K562 (cell line): Measurements from ENCODE around the gene BEST3. TPM values are rescaled to one million over a fixed set of nuclear protein-coding genes. Genes with fewer than 3 reads are reported as not detected.

Experiments used
- ATAC-seq: fragments of 200-7000 bp; cut with Tn5 transposase; 3 replicates; pipeline ENCODE4 v1.9.1; 2020; ENCODE audit warnings: moderate library complexity
- BruUV-seq: library from RNA; stranded (reverse); fragments of 400-500 nt; replicated peaks from 2 replicates; lab custom pipeline; 2021; lab: Mats Ljungman, UMichigan
- CTCF ChIA-PET: fragments of 300-600 bp; formaldehyde crosslinking; extraction: SDS; loops from one replicate; lab custom pipeline; 2021; ENCODE audit warnings: low intra/inter-chr PET ratio; lab: Yijun Ruan, JAX
- POLR2A ChIA-PET: fragments of 300-600, 350-650 bp; sonication (Branson Sonifier 250); formaldehyde crosslinking; extraction: SDS; loops from one replicate; lab custom pipeline; 2021; ENCODE audit warnings: antibody characterized with exemption, inconsistent platforms; lab: Yijun Ruan, JAX
- DNase-seq, 4 experiments: peaks; one replicate each; pipeline versions ENCODE4 v3.0.0 to v3.0.0-alpha.2; 2011 to 2018; ENCODE audit warnings: low spot score in 3 of 4, mixed read lengths in 3 of 4; ENCODE audit errors: extremely low read depth in 1 of 4
- FAIRE-seq: peaks from 2 replicates; lab custom pipeline; 2011; peaks lifted over from hg19 to GRCh38; lab: Jason Lieb, UNC
- H2AFZ ChIP-seq: 2 replicates; pipeline ENCODE4 v1.6.0; 2011; ENCODE audit warnings: low read depth, low read length, control low read depth, inconsistent platforms
- H3K27ac ChIP-seq: fragments of 200-600 bp; 3 replicates; pipeline ENCODE4 v1.8.0; 2011; ENCODE audit warnings: low read depth, mild to moderate bottlenecking, control low read depth, inconsistent platforms, low read length, moderate library complexity, mixed read lengths; ENCODE audit errors: extremely low read depth
- H3K27me3 ChIP-seq, 2 experiments: fragments of 300-600 bp in 1 of 2; 2 replicates in 1 of 2; 3 replicates in 1 of 2; pipeline versions ENCODE4 v1.6.0 to v1.8.0; 2011; ENCODE audit warnings: inconsistent platforms in 2 of 2, low read length in 2 of 2, mild to moderate bottlenecking in 1 of 2, mixed read lengths in 1 of 2, moderate library complexity in 1 of 2; ENCODE audit not compliant: control insufficient read depth in 2 of 2, insufficient read depth in 2 of 2
- H3K36me3 ChIP-seq: fragments of 300-600 bp; 3 replicates; pipeline ENCODE4 v1.8.0; 2011; ENCODE audit warnings: mild to moderate bottlenecking, low read length, inconsistent platforms; ENCODE audit not compliant: control insufficient read depth, insufficient read depth
- H3K4me1 ChIP-seq, 2 experiments: fragments of 200-600 bp in 1 of 2; replicated peaks in 1 of 2; 2 replicates in 1 of 2; 3 replicates in 1 of 2; pipeline versions ENCODE4 v1.5.1 to v1.8.0; 2011; ENCODE audit warnings: inconsistent platforms in 2 of 2, low read length in 2 of 2, mild to moderate bottlenecking in 1 of 2, mixed read lengths in 1 of 2, moderate library complexity in 1 of 2; ENCODE audit not compliant: control insufficient read depth in 2 of 2, insufficient read depth in 2 of 2
- H3K4me2 ChIP-seq: 2 replicates; pipeline ENCODE4 v1.6.1; 2011; ENCODE audit warnings: low read length, control low read depth, inconsistent platforms, mixed read lengths; ENCODE audit not compliant: insufficient read depth
- H3K4me3 ChIP-seq: fragments of 200-600 bp; sonication (generic), shearing (Covaris generic); 2 replicates; pipeline ENCODE4 v1.5.1; 2016; ENCODE audit warnings: control low read depth, inconsistent platforms
- H3K79me2 ChIP-seq: fragments of 200-600 bp; 3 replicates; pipeline ENCODE4 v1.8.0; 2011; ENCODE audit warnings: low read length, inconsistent platforms; ENCODE audit not compliant: control insufficient read depth, insufficient read depth
- H3K9ac ChIP-seq, 2 experiments: 2 replicates each; pipeline versions ENCODE4 v1.6.0 to v1.6.1; 2011; ENCODE audit warnings: low read depth in 2 of 2, low read length in 2 of 2, control low read depth in 1 of 2, inconsistent platforms in 1 of 2, mild to moderate bottlenecking in 1 of 2, mixed read lengths in 1 of 2; ENCODE audit not compliant: insufficient read depth in 1 of 2
- H3K9me1 ChIP-seq: one replicate; pipeline ENCODE4 v1.6.0; 2011; ENCODE audit warnings: inconsistent platforms, mild to moderate bottlenecking, low read length, moderate library complexity; ENCODE audit not compliant: control insufficient read depth, insufficient read depth
- H3K9me3 ChIP-seq: replicated peaks from 2 replicates; pipeline ENCODE4 v1.5.1; 2011; ENCODE audit warnings: low read depth, low read length, inconsistent platforms; ENCODE audit not compliant: control insufficient read depth, insufficient read depth
- H4K20me1 ChIP-seq: replicated peaks from 2 replicates; pipeline ENCODE4 v1.6.1; 2011; ENCODE audit warnings: low read length, inconsistent platforms, mixed read lengths; ENCODE audit not compliant: control insufficient read depth, insufficient read depth
- ATF1 ChIP-seq, 2 experiments: fragments of 450-650 bp in 1 of 2; IDR thresholded peaks; 2 replicates each; pipeline ENCODE4 v1.6.1; 2016; ENCODE audit warnings: missing compliant biosample characterization in 1 of 2, missing genetic modification characterization in 1 of 2
- ETS2 ChIP-seq: IDR thresholded peaks from 2 replicates; pipeline ENCODE4 v1.6.1; 2016; ENCODE audit warnings: borderline replicate concordance, missing genetic modification characterization, mild to moderate bottlenecking, moderate library complexity, missing compliant biosample characterization; ENCODE audit not compliant: poor library complexity, severe bottlenecking
- HES1 ChIP-seq: fragments of 450-650 bp; IDR thresholded peaks from 2 replicates; pipeline ENCODE4 v1.6.1; 2016; ENCODE audit warnings: low read depth, mild to moderate bottlenecking, moderate library complexity
- LARP7 ChIP-seq: fragments of 450-650 bp; IDR thresholded peaks from 2 replicates; pipeline ENCODE4 v1.6.1; 2016
- NUFIP1 ChIP-seq: fragments of 450-650 bp; IDR thresholded peaks from 2 replicates; pipeline ENCODE4 v1.6.1; 2018; ENCODE audit not compliant: partially characterized antibody
- PATZ1 ChIP-seq: fragments of 250-450 bp; sonication (Bioruptor Pico); IDR thresholded peaks from 2 replicates; pipeline ENCODE4 v1.5.0; 2020; ENCODE audit warnings: mild to moderate bottlenecking, borderline replicate concordance
- SFPQ ChIP-seq: fragments of 200-400 bp; formaldehyde crosslinking; IDR thresholded peaks from 2 replicates; pipeline ENCODE4 v1.6.1; 2017; ENCODE audit warnings: mild to moderate bottlenecking, low read depth, low read length, moderate library complexity
- TEAD2 ChIP-seq: fragments of 450-650 bp; IDR thresholded peaks from 2 replicates; pipeline ENCODE4 v1.6.1; 2016; ENCODE audit warnings: missing genetic modification characterization, control low read depth, missing compliant biosample characterization
- ZBTB9 ChIP-seq: fragments of 450-650 bp; formaldehyde crosslinking; IDR thresholded peaks from 2 replicates; pipeline ENCODE4 v1.4.0; 2020; ENCODE audit warnings: mild to moderate bottlenecking, moderate library complexity
- ZNF232 ChIP-seq: sonication (generic); formaldehyde crosslinking; IDR thresholded peaks from 2 replicates; pipeline ENCODE4 v1.8.0; 2022; ENCODE audit warnings: mild to moderate bottlenecking, missing genetic modification reagents
- ZNF277 ChIP-seq: fragments of 250-450 bp; sonication (Bioruptor Pico); IDR thresholded peaks from 2 replicates; pipeline ENCODE4 v1.8.0; 2022; ENCODE audit warnings: inconsistent platforms, mild to moderate bottlenecking, moderate library complexity, borderline replicate concordance
- ZNF280B ChIP-seq: fragments of 250-450 bp; sonication (Bioruptor Pico); IDR thresholded peaks from 2 replicates; pipeline ENCODE4 v1.5.1; 2021; ENCODE audit warnings: mild to moderate bottlenecking
- ZNF780A ChIP-seq: fragments of 250-450 bp; sonication (Bioruptor Pico); IDR thresholded peaks from 2 replicates; pipeline ENCODE4 v1.5.0; 2021; ENCODE audit warnings: mild to moderate bottlenecking
- WGBS: fragments of 100-300 bp; shearing (Covaris generic); methylation state at CpG from one replicate; pipeline ENCODE4 v1.1.6; 2016; ENCODE audit warnings: low coverage, mixed read lengths; ENCODE audit not compliant: insufficient coverage; ENCODE audit errors: missing lambda C conversion rate; 5-methylcytosine and 5-hydroxymethylcytosine counted together
- in situ Hi-C: fragments of 300-500 bp; cut with MboI; formaldehyde crosslinking; loops from 4 replicates; pipeline ENCODE4 v1.15.0; 2018; ENCODE audit warnings: inconsistent platforms, mixed read lengths
- intact Hi-C: fragments of 100-400 bp; cut with micrococcal nuclease; formaldehyde crosslinking; loops from 2 replicates; pipeline ENCODE4 v1.14.2; 2022
- polyA plus RNA-seq, 8 experiments: library from polyadenylated mRNA; depleted of rRNA in 4 of 8; stranded (reverse) in 5 of 8; unstranded in 3 of 8; fragments of >200 nt; fragmentation: Nextera tagmentation in 2 of 8; fragmentation: Illumina TruSeq in 1 of 8; extraction: Ambion mirVana in 2 of 8; extraction: Trizol in 1 of 8; gene quantifications; 2 replicates each; pipeline versions ENCODE4 v1.2.1 to v1.2.3, GENCODE V29; 2011 to 2014; ENCODE audit warnings: inconsistent platforms in 1 of 8, missing spikeins in 1 of 8
- total RNA-seq, 7 experiments: library from RNA; depleted of rRNA in 6 of 7; stranded (reverse); fragments of >200 nt in 6 of 7; fragmentation: Illumina TruSeq in 2 of 7; extraction: Trizol in 2 of 7; gene quantifications; 2 replicates each; pipeline versions ENCODE4 v1.2.1 to v1.2.3, GENCODE V29; 2011 to 2021; ENCODE audit warnings: low replicate concordance in 1 of 7

The BEST3 gene
- total and polyA plus RNA-seq, 9 of the 15 experiments (the other 6 are each of a cell fraction or from before 2014, with no cell fraction given): 0.15 TPM; not detected in 8

GRCh38 chr12:69619050-69619449 lies 80.1 kb downstream of the BEST3 start:
- no peak overlapping the region for H3K4me2 ChIP-seq
- no peak overlapping the region for H3K27ac ChIP-seq
- 41% methylated on average over 6 of the region's 6 CpGs for whole genome bisulfite sequencing
- H3K4me1 ChIP-seq: peaks cover 11 to 17% of the 10 kb centered on the region in 2 experiments
- no peaks in the 10 kb centered on the region for H3K9me3 ChIP-seq
- FAIRE-seq (no peak), ATAC-seq (no peak), DNase-seq (no peak)
- BruUV-seq: no TSS peak
- H2AFZ ChIP-seq: no peak overlapping the region
- no peak overlapping the region for H3K4me3 ChIP-seq
- no peaks in the 10 kb centered on the region for H3K79me2 ChIP-seq
- H3K36me3 ChIP-seq: no peaks in the 10 kb centered on the region
- H3K9ac ChIP-seq: no peak overlapping the region
- intact Hi-C loops (no loop called here), in situ Hi-C loops (no loop called here)
- ChIA-PET CTCF (no interaction called here), POLR2A (interaction anchor here (0.5 kb wide), 1 partner anchor 1798 kb away, joined by 3 read pairs; no protein-coding TSS in a partner anchor)
- H3K9me1 ChIP-seq: no peaks in the 10 kb centered on the region
- H3K27me3 ChIP-seq: no peaks in the 10 kb centered on the region; a peak in 1 of 5 replicates
- H4K20me1 ChIP-seq: 0 out of 2 replicates have a peak, but pooled peaks cover 5% of the 10 kb centered on the region
- TF ChIP-seq ATF1 (CRISPR knock-in tag; IDR thresholded peaks at IDR 0.05) (no peak), ATF1 (tag; IDR thresholded peaks at IDR 0.05) (no peak), TEAD2 (tag) (no peak), LARP7 (no peak), ETS2 (no peak), SFPQ (no peak), PATZ1 (CRISPR knock-in tag) (no peak), ZBTB9 (CRISPR knock-in tag) (no peak), ZNF277 (no peak), ZNF232 (CRISPR knock-in tag) (no peak), NUFIP1 (no peak), ZNF280B (CRISPR knock-in tag) (no peak), ZNF780A (no peak), HES1 (no peak)
